KBM-7 (cell line): Measurements from ENCODE around the gene MAS1L.
A peak's percentile ranks its signal among the peaks of the same experiment; 100 is the strongest.
"Not testable (repeated sequence)": the region's sequence is repeated elsewhere in the genome, so short reads cannot be mapped to it uniquely, and the experiment has no call there.

Experiments used
- DNase-seq: peaks from one replicate; pipeline ENCODE4 v3.0.0-alpha.2; 2015
- in situ Hi-C: fragments of 300-500 bp; cut with MboI; formaldehyde crosslinking; loops from 2 replicates; pipeline ENCODE4 v1.14.3; 2020; ENCODE audit warnings: low sequenced_read_pairs, low pct_unique_long_range_greater_than_20kb, mixed read lengths

MAS1L gene

GRCh38 chr6:29489286-29489685 is 1.5 kb upstream of the MAS1L start:
- in situ Hi-C loops, result no loop called here
- DNase-seq, result peak; percentile 27

GRCh38 chr6:29488874-29489273 is 1.1 kb upstream of the MAS1L start:
- in situ Hi-C loops, result no loop called here
- DNase-seq, result no peak

DNA sequence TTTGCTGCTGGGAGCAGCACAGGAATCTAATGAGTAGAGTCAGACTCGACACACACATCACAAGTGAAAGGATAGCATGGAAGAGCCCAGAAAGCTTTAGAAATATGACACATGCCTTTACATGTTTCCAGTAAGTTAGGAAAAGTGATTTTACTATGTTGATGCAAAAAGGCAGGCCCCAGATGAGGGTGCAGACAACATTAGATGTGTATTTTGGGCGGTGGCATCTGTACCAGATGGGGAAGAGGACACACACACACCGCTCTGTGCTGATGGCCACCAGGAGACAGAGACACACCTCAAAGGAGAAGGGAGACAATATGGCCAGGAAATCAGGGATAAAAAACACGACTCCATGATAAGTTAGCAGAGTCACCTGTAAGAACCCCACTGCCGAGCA is 625 bp downstream of the MAS1L start:
- DNase-seq, result no peak
- in situ Hi-C loops, result no loop called here

- in situ Hi-C loops, result no loop called here
- peak; percentile 25 for DNase-seq
Measured at GRCh38 chr6:29486577-29486976, 1.2 kb downstream of the MAS1L start.

- in situ Hi-C loops, result no loop called here
- DNase-seq, result no peak
Measured at GRCh38 chr6:29483735-29484134, 4.0 kb downstream of the MAS1L start.

GRCh38 chr6:29483186-29483585 is 4.6 kb downstream of the MAS1L start:
- in situ Hi-C loops, result no loop called here
- DNase-seq, result no peak

- in situ Hi-C loops, result no loop called here
- no peak for DNase-seq
Measured at GRCh38 chr6:29479560-29479959, 8.2 kb downstream of the MAS1L start.

GRCh38 chr6:29478740-29479139 is 9.0 kb downstream of the MAS1L start:
- DNase-seq, result no peak
- in situ Hi-C loops, result no loop called here

DNA sequence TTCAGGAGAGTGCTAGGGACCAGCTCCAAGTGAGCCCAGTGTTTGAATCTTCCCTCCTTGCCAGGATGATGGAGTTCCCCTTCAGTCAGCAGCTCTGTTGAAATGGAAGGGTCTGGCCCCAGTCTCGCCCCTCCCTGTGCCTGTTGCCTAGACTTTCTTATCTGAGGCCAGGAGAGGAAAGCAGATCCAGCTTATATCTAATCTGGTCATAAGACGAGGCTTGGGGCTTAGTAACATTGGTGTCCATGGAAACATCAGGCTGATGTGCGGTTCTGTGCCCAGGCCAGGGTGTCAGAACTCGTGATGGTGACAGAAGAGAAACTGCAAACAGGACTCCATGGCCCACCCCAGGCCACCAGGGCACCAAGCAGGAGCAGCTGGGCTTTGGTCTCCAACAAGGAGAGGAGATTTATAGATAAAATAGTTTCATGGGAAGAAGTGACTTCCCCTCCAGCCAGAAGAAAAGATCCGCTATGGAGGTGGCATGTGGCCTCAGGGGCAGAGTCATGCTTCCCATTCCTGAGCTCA is 9.8 kb downstream of the MAS1L start:
- no peak for DNase-seq
- in situ Hi-C loops, result no loop called here

DNA sequence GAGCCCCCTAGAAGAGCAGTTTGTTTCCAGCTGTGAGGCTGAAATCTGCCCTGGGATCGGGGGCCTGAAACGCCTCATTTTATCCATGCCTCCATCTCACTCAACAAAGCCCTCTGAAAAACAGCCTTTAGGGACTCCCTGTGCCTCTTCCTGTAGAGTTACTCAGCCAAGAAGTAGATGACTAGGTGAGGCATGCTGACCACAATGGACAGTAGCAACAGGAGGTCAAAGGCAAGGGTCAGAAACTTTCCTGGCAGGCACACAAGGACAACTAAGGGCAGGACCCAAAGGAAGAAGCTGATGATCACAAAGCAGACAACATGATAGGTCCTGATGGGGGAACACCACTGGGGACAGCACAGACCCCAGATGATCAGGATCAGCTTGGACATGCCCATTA is 12.8 kb downstream of the MAS1L start:
- in situ Hi-C loops, result no loop called here
- DNase-seq, result no peak

- in situ Hi-C loops, result no loop called here
- DNase-seq, result no peak
Measured at GRCh38 chr6:29466241-29466640, 21.5 kb downstream of the MAS1L start.

DNA sequence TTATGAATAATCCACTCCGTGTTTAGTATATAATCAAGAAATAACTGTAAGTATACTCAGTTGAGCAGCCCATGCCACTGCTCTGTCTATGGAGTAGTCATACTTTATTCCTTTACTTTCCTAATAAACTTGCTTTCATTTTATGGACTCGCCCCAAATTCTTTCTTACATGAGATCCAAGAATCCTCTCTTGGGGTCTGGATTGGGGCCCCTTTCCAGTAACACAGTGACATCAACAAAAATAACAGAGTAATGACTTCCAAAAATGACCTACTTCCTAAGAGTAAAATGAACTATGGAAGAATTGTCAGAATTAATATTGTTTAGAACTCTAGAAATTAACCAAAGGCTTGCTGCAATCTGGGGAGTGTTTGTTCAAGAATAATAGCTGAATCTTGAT is 22.0 kb downstream of the MAS1L start:
- in situ Hi-C loops, result no loop called here

DNA sequence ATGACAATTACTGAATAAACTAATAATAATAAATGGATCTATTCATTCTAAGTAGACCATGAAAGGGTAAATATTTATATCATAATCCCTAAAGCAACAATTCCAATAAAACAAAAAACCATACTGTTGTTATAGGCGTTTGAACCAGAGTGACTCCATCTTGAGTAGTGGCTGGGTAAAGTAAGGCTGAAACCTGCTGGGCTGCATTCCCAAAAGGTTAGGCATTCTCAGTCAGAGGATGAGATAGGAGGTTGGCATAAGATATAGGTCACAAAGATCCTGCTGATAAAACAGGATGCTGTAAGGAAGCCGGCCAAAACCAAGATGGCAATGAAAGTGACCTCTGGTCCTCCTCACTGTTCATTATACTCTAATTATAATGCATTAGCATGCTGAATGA is 22.5 kb downstream of the MAS1L start:
- in situ Hi-C loops, result no loop called here

More for the DNA sequence above, 22.0 kb downstream of the MAS1L start:
- no peak for DNase-seq

DNA sequence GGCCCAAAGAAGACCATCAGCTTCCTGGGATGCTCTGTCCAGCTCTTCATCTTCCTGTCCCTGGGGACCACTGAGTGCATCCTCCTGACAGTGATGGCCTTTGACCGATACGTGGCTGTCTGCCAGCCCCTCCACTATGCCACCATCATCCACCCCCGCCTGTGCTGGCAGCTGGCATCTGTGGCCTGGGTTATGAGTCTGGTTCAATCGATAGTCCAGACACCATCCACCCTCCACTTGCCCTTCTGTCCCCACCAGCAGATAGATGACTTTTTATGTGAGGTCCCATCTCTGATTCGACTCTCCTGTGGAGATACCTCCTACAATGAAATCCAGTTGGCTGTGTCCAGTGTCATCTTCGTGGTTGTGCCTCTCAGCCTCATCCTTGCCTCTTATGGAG is 25.7 kb downstream of the MAS1L start:
- no peak for DNase-seq
- in situ Hi-C loops, result no loop called here

More for the DNA sequence above, 22.5 kb downstream of the MAS1L start:
- DNase-seq, result no peak

DNA sequence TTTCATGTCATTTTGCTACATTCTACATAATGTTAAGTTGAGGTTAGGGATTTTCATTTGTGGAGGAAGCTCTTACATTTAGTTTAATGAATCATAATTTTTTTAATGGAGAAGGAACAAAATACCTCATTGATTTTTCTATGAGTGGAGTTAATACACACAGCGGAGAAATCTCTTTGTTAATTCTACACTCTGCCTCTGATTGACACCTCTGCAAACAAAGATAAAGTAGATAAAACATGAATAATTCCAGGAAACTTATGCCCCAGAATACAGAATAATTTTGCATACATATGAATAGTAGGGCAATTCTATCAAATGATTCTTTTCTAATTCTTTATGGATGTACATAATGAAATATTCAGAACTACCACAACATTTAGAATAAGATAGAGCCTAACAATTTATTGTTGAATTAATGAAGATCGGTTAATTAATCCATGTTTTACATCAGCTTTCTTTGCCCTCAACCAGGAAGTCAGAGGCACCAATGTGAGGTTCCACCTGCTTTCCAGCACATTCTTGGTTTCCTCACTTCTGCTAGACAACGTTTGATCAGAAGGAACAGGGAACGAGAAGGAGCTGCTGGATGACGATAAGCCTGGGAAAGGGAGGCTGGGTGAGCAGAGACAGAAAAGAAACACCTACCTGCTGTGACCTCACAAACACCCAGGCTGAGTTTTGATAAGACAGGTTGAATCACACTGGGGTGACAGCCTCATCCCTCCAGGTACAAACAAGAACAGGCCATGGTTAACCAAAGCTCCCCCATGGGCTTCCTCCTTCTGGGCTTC is 26.5 kb downstream of the MAS1L start:
- no peak for DNase-seq
- in situ Hi-C loops, result no loop called here

GRCh38 chr6:29456971-29457370 is 30.8 kb downstream of the MAS1L start, which contains the start of the genes OR11A1 and OR2H1:
OR11A1 (minus strand) TSS chr6:29457071; CDS start chr6:29427641, 29,430 bp downstream.
OR2H1 (plus strand) TSS chr6:29457155; CDS start chr6:29461770, 4,615 bp downstream.
- DNase-seq, result no peak
- in situ Hi-C loops, result no loop called here

DNA sequence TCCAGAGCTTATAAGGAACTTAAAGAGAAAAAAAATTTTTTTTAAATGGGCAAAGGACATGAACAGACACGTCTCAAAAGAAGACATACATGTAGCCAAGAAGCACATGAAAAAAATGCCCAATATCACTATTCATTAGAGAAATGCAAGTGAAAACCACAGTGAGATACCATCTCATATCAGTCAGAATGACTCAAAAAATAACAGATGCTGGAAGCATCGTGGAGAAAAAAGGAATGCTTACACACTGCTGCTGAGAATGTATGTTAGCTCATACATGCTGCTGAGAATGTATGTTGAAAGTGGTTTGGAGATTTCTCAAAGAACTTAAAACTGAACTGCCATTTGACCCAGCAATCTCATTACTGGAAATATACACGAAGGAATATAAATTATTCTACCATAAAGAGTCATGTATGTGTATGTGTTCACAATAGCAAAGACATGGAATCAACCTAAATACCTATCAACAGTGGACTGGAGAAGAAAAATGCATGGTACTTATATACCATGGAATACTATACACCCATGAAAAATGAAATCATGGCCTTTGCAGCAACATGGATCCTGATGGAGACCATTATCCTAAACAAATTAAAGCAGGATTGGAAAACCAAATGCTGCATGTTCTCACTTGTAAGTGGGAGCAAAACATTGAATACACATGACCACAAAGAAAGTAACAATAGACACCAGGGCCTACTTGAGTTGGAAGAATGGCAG is 36.1 kb downstream of the MAS1L start:
- DNase-seq, result no peak
- in situ Hi-C loops, result no loop called here

- DNase-seq, result no peak
- in situ Hi-C loops, result no loop called here
Measured at GRCh38 chr6:29447670-29448069, 40.1 kb downstream of the MAS1L start.

GRCh38 chr6:29444031-29444430 is 43.7 kb downstream of the MAS1L start:
- in situ Hi-C loops, DNase-seq: not testable (repeated sequence)

- DNase-seq, result no peak
- in situ Hi-C loops, result no loop called here
Measured at GRCh38 chr6:29442719-29443118, 45.0 kb downstream of the MAS1L start.
